HL-60/S4 treated with retinoic acid at 250 ng/mL for 4 days and 3 days (cell line): ENCODE results near the gene TMEM185B.

Experiments
- in situ Hi-C: fragments of 300-500 bp; cut with MboI; formaldehyde crosslinking; loops from 2 replicates; pipeline ENCODE4 v1.7.0; 2022; ENCODE audit warnings: low sequenced_read_pairs

The TMEM185B gene

GRCh38 chr2:120252225-120253020 is 29.2 kb upstream of the TMEM185B start, which contains the start of gene RALB:
Gene RALB (plus strand): TSS chr2:120252852. CDS start chr2:120278665, 25,813 bp downstream.
- in situ Hi-C loops = no loop called here

GRCh38 chr2:120251880-120252224 is 28.7 kb upstream of the TMEM185B start:
- in situ Hi-C loops = no loop called here

GRCh38 chr2:120251078-120251477 is 27.9 kb upstream of the TMEM185B start:
- in situ Hi-C loops = no loop called here

DNA sequence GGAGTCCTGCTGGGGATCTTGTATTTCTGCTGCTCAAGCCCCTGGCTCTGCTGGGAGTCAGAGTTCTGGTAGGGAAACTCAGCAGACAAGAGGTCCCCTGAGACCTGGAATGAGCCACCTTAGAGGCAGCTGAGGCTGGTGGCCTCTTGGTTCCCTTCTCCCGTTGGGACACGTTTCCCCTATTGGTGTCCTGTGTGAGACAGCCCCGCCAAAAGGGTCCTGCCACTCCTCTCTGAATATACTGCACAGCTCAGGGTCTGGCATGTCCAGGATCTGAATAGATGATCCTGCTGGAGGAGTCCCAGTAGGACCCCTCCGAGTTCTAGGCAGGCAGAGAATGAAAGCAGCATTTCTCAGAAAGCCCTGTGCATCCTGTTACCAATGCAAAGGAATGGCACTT is 27.4 kb upstream of the TMEM185B start:
- in situ Hi-C loops = no loop called here

- in situ Hi-C loops = no loop called here
Observed at GRCh38 chr2:120247851-120248250, 24.7 kb upstream of the TMEM185B start.

DNA sequence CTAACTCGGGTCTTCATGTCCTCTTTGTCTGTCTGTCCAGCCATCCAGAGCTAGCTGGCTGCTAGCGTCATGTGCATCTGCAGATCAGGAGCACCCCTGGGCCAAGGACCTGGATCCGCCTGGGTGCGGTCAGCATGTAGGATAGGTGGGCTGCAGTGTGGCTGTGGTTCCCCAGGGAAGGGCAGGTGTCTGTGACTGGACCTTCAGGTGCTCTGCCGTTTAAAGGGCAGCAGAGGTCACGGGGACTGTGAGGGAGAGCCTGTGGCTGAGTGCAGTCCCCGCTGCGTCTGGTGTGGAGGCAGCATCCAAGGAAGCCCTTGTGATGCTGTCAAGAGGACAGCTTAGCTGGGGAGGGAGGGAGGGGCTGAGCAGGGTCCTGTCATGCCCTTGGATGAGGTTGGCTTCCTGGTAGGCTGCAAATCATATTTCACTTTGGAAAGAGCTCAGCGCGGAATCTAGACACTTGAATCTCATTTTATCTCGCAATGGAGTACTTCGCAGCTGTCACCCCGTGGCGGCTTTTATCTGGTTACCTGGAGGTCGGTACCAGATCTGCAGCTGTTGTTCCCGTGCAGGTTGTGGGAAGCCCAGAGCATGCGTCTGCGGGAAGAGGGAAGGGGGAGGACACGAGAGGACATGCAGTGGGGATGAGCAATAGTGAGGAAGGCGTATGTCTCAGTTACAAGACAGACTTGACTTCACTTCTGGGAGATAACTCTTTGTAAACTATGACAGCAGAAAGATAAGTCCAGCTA is 23.5 kb upstream of the TMEM185B start:
- in situ Hi-C loops = no loop called here

DNA sequence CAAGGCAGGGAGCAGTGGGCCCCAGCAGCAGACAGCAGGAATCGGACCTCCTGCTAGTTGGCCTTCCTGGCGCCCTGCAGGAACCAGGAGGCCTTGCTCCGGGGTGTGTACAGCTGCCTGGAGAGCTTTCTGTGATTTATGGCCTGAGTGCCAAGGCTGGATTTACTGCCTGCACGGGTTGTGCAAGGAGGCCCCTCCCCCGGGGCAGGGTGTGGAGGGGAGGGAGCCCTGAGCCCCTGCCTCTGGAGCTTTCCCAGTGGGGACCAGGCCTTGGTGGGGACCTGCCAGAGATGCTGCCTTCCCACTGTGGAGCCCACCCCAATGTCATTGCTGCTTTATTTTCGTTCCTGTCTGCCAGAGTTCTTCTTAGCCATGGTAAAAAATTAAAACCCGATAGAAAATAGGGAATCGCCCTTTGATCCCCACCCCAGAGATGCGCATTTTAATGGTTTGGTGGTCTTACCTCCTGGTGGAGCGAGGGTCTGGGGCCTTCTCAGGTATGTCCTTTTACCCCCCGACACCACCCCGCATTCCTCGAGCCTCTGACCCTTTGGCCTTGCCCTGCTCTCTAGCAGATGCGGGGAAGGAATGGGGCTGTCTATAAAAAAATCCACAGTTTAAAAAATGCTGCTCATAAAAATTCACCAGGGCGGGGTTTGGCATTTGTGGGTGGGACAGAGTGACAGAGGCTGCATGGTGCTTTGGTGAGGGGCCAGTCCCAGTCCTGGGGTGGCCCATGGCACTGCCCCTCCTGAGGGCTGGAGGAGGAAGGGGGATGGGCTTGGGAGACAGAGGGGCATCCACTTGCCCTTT is 22.5 kb upstream of the TMEM185B start:
- in situ Hi-C loops = no loop called here

- in situ Hi-C loops = no loop called here
Observed at GRCh38 chr2:120244656-120245519, 21.7 kb upstream of the TMEM185B start.

- in situ Hi-C loops = no loop called here
Observed at GRCh38 chr2:120243875-120244553, 20.8 kb upstream of the TMEM185B start.

- in situ Hi-C loops = no loop called here
Observed at GRCh38 chr2:120243211-120243610, 20.0 kb upstream of the TMEM185B start.

GRCh38 chr2:120241684-120242083 is 18.5 kb upstream of the TMEM185B start:
- in situ Hi-C loops = no loop called here

DNA sequence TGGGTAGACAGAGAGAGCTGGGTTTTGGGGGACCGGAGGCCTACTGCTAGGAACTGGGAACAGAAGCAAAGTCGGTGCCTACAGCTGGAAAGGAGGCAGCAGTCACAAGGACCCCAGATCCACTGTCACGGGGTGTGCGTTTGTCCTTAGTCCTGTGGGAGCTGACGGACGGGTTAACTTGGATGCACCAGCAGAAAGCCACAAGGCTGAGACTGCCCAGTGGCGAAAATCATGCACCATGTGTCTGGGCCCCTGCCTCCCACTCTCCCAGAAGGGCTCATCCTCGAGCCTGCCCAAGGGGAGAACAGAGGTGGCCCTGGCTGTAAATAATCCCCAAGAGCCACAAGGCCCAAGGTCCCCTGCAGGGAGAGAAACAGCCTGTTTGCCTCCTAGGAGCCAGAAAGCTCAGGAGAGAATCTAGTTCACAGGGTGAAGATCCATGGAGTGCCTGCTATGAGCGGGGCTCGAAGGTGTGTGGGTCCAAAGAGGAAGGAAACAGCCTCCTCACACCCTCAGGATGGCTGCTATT is 17.8 kb upstream of the TMEM185B start:
- in situ Hi-C loops = no loop called here

GRCh38 chr2:120239488-120240287 is 16.5 kb upstream of the TMEM185B start:
- in situ Hi-C loops = no loop called here

DNA sequence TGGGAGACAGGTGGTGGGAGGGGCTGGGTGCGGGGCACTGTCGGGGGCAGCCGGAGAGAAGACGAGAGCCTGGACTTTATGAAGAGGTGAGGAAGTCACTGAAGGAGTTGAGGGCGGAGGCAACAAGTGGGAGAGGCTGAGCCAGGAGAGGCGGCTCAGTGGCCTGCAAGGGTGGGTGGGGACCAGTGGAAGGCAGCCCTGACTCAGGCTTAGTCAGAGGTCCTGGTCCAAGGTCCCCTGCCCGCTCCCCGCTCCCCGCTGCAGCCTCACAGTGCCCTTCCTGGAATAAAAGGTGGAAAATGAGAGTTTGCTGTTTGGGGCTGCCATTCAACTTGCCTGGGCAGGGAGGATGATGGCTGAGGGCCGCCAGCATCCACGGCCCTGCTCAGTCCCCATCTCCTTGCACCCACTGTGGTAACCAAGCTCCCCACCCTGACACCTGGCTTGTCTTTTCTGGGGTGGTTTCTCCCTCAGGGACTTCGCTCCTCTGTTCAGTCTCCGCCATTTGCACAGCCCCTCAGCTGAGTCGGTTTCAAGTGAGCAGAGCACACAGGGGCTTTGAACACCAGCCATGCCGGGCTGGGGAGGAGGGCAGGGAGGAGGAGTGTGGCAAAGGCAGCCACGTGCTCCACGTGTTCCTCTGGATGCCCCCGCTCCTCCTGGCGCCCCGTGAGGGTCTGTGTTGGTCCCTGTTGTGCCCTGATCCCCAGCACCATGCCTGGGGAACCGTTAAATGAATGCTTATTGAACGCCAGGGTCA is 15.7 kb upstream of the TMEM185B start:
- in situ Hi-C loops = no loop called here

- in situ Hi-C loops = no loop called here
Observed at GRCh38 chr2:120237491-120237902, 14.3 kb upstream of the TMEM185B start.

DNA sequence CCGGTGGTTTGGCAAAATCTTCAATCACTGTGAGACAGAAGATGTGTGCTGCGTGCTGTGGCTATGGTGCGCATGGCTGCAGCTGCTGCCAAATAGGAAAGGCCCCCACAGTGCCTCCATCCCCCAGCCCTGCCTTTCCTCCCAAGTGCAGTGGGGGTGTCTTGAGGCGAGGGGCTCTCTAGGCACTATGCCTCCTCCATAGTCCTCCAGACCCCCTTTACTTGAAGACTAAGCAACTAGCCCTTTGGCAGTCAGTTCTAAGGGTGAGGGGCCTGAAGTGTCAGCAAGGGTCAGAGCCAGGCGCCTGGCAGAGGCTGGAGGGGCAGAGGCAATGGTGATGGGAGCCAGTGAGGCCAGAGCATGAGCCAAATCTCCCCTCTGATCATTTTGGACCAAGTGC is 13.6 kb upstream of the TMEM185B start:
- in situ Hi-C loops = no loop called here

GRCh38 chr2:120236316-120236715 is 13.1 kb upstream of the TMEM185B start:
- in situ Hi-C loops = no loop called here

DNA sequence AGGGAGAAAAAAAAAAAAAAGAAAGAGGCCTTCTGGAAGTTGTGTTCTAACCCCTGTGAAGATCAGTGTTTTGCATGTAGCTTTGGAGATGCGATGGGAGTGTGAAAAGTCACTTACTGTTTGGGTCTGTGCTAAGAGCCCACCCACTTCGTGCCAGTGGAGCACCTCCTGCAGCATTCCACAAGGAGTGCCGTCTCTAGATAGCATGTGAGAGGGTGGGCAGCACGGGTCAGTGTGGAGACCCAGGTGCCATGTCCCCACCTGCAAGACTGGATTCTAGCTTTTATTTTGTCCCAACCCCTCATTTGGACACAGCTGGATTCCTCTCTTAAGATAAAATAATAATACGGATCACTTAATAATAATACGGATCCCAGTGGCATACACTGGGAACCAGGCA is 12.5 kb upstream of the TMEM185B start:
- in situ Hi-C loops = no loop called here
